ENCODE measurements around the gene LHB.

The LHB gene

DNA sequence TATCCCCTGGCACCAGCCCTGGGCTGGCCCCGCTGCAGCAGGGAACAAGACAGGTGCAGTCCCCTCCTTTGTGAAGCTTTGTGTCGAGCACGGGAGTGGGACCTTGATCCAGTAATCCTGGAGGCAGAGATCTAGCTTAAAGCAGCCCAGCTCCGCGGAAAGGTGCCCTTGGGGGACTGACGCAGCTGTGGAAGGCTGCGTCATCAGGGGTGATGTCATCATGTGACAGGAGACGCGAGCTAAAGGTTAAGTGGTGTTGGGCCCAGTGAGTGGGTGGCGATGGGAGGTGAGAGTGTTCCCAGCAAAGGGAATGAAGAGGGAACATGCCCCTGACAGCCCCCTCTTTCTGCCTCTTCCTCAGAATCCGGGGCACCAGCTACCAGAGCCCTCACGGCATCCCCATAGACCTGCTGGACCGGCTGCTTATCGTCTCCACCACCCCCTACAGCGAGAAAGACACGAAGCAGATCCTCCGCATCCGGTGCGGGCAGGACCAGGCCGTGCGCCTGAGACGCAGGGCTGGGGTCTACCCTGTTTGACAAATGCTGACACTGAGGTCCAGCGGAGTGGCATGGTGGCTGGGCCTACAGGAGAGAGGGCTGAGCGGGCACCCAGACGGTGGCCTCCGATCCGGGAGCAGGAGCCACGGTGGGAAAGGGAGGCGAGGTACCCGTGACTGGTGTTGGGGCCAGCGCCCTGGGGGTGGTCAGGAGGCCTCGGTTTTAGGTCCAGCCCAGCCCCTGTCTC is 2.6 kb downstream of the LHB start:
- no peak for DNase-seq (ENCODE audit: low read depth, low spot score)

DNA sequence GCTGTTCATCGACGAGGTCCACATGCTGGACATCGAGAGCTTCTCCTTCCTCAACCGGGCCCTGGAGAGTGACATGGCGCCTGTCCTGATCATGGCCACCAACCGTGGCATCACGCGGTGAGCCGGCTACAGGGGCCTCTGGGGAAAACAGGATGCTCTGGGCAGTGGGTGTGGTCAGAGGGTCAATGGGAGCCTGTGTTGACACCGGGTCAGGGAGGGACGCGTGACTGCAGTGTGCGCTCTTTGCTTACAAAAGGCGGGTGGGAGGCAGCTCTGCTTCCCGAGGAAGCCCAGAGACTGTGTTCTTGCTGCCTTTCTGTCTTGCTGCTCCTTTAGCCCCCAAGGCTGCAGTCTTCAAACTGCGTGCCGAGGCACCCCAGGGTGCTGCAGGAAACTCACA is 5.7 kb downstream of the LHB start:
- DNase-seq (ENCODE audit: low read depth, low spot score), result no peak

DNA sequence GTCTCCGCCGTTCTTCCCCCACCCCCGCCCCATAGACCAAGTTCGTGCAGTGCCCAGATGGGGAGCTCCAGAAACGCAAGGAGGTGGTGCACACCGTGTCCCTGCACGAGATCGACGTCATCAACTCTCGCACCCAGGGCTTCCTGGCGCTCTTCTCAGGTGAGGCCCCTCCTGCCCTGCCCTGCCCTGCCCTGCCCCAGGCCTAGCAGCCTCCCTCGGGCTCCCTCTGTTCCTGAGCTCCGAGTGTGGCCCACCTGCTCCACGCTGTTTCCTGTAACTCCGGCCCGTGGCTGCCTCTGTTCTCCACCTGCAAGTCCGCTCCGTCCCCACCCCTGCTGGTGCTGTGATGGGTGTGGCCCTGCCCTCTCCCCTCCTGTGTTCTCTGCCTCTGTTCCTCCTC is 6.4 kb downstream of the LHB start:
- no peak for DNase-seq (ENCODE audit: low read depth, low spot score)

DNA sequence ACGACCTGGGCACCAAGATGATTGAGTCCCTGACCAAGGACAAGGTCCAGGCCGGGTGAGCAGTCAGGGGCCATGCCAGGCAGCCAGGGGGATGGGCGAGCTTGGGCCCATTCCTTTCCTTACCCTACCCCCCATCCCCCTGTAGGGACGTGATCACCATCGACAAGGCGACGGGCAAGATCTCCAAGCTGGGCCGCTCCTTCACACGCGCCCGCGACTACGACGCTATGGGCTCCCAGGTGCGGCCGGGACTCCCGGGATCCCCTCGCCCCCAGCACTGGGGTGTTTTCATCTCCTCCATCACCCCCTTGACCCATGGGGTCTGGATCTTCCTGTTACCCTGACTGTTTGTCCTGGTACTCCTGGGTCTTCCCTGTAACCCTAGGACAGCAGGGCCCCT is 7.1 kb downstream of the LHB start:
- DNase-seq (ENCODE audit: low read depth, low spot score), result no peak

DNA sequence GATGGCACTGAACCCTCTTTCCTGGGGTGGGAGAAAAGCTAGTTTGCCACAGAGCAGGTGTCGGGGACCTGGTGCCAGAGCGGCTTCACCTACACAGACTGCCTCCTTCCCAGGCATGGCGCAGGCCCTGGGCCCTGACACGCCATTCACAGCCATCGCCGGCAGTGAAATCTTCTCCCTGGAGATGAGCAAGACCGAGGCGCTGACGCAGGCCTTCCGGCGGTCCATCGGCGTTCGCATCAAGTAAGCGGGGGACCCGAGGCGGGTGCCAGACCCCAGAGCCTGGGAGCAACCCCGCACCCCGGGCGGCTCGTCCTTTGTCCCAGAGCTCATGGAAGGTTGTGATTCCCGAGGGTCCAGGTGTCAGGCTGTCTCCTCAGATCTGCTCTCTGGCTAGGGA is 10.0 kb downstream of the LHB start:
- no peak for DNase-seq (ENCODE audit: low read depth, low spot score)

DNA sequence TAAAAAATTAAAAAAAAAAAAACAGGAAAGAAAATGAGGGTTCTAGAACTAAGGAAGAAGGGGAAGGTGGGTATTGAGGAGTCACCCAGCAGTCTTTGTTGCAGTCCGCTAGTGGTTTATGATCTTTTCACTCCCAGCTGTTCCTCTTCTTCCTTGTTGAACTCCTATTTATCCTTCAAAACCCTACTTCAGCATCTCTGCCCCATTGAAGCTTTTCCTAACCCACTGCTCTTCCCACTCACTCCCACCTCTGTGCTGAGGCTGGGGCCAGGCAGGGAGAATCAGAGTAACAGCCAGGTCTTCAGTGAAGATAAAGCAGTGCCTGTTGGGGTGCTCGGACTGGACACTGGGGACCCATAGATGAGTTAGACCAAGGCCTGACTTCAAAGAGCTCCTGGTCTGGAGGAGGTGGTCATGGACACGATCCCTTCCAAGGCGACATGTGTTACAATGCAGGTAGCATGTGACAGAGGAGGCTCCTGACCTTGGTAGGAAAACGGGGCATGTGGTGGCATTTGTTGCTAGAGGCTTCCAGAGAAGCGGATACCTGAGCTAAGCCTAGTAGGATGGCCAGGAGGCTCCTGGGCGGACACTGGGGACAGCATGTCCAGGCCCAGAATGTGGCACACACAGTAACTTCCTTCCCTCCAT is 11.8 kb downstream of the LHB start:
- no peak for DNase-seq (ENCODE audit: low read depth, low spot score)

DNA sequence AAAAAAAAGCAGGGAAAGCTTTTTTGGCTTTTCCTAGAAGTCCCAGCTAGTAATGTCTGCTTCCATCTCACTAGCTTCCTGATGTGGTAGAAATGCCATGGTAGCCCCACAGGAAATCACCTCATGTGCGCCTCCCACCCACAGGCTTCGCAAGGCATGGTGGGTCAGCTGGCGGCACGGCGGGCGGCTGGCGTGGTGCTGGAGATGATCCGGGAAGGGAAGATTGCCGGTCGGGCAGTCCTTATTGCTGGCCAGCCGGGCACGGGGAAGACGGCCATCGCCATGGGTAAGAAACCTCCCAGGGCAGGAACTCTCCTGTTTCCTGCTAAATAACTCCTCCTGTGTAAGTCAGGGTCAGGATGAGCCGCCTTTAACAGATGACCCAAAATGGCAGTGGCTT is 12.8 kb downstream of the LHB start:
- DNase-seq (ENCODE audit: low read depth, low spot score), result no peak

DNA sequence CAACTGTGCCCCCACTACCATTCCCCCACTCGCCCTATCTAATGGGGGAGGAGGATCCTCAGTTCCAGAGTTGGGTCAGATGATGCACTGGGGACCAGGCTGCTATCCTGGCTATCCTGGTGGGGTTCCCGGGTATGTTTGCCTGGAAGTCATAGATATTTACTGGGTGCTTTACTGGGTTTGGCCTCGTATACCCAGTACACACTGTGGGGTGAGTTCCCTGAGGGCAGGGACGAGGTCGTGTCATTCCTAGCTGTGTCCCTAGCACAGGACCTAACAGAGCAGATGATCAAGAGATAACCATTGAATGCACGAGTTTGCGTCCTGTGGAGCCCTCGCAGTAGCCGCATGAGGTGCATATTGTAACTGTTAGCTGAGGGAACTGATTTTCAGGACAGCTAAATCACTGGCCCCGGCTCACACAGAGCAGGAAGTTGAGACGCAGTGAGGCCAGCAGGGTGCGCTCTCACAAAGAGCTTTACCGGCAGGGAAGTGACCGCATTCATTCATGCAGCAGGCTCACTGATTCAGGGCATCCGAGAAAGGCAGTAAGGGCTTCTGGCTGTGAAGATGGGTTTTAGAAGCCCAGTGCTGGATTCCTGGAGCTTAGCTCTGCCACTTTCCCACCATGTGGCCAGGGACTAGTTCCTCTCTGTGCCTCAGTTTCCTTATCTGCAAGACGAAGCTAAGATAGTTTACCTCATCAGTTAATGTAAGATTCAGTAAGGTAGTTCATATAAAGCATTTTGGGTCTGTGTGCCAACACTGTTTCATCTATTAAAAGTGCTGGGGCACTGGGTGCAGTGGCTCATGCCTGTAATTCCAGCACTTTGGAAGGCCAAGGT is 17.2 kb downstream of the LHB start:
- DNase-seq (ENCODE audit: low read depth, low spot score), result peak; percentile 89

DNA sequence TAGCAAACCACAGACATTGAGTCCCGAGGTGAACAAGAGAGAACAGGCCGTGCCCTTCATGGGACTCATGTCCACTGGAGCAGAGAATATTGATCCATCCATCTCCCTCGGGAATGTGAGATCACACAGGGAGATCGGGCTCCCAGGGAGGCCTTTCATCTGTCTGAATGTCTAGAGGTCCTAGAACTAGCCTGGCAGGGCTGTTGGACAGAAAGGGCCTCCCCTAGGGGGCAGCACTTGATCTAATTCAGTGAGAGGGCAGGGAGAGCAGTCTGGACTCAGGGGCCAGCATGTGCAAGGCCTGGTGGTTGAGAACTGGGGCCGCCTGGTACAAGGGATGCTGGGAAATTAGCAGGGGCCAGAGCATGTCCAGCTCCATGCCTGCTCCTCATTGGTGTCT is 18.9 kb downstream of the LHB start:
- DNase-seq (ENCODE audit: low read depth, low spot score), result peak; percentile 78

DNA sequence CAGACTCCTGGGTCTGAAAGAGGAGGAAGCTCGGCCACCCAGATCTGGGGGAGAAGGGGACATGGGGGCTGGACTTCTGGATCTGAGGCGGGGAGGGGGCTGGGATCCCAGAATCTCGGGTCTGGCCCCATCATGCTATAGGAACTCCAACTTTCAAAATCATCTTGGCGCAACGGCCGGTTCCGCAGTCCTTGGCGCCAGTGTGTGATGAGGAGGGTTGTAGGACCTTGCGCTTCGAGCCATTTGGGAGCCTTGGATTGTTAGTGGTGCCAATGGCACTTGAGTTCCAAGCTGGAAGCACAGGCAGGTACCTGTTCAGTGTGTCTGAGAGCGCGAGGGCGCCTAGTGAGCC is 22.9 kb downstream of the LHB start:
- no peak for DNase-seq (ENCODE audit: low read depth, low spot score)

DNA sequence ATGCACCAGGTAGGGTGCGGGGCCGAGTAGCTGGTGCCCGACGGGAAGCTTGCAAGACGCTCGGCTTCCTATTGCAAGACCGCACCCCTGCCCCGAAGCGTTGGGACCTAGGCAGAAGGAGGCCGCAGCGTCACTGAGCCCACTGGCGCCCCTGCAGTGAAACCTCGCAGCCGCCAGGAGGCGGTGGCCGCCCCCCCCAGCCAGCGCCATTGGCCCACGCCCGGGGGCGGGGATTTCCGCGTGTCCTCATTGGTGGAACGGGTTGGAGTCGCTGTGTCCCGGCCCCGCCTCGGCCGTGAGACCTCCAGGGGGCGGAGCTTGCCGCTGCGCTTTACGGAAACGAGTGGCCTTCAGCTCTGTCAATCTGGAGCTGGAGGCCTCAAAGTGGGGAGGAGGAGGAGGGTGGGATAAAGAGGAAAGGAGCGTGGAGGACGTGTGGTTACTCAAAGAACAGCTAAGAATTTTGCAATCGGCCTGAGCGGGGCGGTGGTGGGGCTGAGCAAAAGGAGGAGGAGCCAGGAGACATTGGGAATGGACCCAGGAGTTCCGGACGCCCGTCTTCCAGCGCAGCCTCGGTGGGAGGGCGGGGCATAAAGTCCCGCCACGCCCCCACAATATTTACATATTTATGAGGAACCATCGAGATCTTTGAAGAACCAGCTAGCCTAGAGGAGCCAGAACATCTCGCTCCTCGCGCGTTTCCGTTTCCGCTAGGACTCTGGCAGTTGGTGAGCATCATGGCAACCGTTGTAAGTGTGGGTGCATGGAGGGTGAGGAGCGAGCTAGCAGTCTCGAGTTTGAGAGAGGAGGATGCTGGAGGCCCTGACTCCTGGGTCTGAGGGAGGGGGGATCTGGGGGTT is 23.5 kb downstream of the LHB start, which contains the start of the genes GYS1 and RUVBL2:
GYS1 (minus strand) TSS at position 135 of the 860 bp plus-strand sequence. CDS start 197 bp downstream, outside the sequence.
RUVBL2 (plus strand) TSS at position 713 of the 860 bp plus-strand sequence; CDS start at position 738, 25 bp downstream.
- DNase-seq (ENCODE audit: low read depth, low spot score), result peak; percentile 100

DNA sequence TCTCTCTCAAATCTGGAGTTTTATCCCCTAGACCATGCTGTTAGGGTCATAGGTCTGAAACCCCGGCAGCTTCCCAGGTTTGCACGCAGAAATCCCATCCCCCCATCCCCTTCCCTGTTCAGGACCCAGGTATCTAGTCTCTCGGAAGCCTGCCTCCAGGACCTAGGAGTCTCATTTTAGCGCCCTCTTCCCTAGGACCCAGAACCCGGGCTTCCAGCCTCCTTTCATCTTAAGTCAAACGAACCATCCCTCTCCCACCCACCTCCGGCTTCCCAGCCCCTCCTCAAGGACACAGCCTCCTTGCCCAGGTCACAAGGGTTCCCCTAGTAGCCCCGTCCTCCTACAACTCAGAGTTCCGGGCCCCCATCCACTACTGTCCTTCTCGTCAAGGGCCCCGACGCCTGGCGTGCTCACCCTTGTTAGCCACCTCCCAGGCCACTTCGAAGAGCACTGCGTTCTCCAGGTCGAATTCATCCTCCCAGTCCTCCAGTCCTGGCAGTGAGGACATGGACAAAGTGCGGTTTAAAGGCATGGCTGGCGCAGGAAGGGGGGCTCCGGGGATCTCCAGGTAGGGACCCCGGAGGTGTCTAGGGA is 24.2 kb downstream of the LHB start:
- peak; percentile 28 for DNase-seq (ENCODE audit: low read depth, low spot score)

DNA sequence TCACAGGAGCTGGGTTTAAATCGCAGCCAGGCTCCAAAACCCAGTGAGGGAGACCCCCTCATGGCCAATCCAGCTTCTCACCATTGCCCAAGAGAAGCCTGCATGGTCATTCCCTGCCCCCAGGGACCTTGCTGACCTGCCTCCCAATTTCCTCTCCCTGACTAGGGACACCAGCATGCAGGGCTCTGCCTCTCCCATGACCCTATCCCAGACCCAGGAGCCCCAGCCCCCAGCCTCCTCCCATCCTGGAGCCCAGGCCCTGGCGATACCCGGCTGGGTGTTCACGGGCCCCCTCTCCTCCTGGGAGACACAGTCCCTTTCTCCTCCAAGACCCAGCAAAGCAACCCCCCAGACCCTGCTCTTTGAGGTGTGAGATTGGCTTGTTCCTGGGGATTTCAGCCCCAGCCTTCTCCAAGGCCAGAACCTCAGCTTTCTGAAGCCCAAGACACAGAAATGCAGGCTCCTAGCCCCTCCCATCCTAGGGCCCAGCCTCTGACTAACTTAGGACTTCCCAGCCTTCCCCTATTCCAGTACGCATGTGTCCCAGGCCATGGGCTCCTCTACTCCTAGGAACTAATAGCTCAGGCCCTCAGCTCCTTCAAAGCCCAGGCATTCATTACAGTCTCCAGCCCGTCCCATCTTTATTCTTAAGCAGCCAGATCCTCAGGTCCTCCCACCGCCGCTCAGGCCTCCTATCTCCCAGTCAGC is 24.9 kb downstream of the LHB start:
- DNase-seq (ENCODE audit: low read depth, low spot score), result peak; percentile 85

DNA sequence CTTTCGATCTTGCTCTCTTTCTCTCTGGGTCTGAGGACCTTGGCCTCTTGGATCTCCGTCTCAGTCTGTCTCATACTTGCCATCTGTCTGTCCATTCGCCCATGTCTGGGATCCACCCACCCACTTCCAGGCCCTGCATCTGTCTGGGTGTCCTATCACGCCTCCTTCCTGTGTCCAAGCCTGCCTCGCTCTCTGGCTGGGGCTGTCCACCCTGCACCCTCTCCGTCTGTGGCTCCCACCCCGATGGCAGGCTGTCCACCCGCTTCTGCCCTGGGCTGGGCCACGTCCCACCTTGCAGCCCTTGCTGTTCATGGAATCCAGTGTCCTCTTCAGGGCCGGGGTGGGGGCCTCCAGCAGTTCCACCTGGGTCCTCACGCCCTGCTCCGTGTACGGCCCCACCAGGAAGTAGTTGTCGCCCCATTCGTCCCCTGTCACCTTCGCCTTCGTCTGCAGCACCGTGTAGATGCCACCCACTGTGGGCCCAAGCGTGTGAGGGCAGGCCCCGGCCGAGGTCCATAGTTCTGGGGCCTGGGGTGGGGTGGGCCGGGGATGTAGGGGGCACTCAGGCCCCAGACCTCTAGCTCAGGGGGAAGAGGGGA is 25.8 kb downstream of the LHB start:
- no peak for DNase-seq (ENCODE audit: low read depth, low spot score)

DNA sequence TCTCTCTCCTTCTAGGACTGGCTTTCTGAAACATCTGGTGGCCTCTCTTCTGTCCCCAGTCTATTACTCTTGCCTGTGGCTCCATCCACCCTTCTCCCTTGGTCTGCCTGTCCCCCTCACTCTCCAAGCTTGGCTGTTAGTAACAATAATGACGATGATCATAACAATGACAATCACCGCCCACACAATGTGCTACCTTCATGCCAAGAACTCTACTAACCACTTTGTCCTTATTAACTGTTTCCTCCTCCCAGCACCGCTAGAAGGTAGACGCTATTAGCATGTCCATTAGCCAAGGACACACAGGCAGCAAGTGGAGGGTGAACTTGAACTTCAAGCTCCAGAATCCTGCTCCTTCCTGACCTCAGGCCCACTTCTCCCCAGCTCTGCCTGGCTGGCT is 26.5 kb downstream of the LHB start:
- no peak for DNase-seq (ENCODE audit: low read depth, low spot score)

DNA sequence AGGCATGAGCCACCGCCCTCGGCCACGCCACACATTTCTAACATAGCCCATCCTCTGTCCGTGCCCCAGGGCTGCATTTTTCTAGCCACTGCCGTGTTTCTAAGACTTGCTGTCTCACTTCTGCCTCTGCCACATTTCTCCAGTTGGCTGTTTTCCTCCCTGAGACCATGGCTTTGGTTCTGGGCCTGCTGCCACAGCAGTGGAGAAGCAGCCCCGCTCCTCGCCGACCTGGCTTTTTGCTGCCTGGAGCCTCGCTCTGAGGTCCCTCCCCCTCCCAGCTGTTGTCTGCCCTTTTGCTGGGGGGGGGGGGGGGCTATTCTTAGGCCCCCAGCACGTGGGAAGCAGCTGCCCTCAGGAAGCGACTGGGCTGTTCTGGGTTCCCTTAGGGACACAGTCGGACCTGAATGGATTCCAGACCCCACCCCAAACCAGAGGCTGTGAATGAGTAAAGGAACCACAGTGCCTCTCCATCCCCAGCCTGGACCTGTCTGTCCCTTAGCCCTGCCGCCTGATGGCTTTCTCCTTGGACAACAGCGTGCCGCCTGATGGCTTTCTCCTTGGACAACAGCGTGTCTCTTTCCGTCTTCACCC is 27.1 kb downstream of the LHB start:
- no peak for DNase-seq (ENCODE audit: low read depth, low spot score)

DNA sequence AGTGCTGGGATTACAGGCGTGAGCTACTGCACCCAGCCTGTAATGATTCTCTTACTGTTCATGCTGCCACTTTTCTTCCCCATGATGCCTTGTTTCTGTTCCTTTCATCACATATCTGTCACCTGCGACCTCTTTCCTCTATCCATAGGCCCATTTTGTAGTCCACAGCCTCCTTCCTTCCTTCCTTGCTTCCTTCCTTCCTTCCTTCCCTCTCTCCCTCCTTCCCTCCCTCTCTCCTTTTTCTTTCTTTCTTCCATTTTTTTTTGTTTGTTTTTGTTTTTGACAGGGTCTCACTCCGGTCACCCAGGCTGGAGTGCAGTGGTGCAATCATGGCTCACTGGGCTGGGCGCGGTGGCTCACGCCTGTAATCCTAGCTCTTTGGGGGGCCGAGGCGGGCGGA is 28.0 kb downstream of the LHB start:
- no peak for DNase-seq (ENCODE audit: low read depth, low spot score)

DNA sequence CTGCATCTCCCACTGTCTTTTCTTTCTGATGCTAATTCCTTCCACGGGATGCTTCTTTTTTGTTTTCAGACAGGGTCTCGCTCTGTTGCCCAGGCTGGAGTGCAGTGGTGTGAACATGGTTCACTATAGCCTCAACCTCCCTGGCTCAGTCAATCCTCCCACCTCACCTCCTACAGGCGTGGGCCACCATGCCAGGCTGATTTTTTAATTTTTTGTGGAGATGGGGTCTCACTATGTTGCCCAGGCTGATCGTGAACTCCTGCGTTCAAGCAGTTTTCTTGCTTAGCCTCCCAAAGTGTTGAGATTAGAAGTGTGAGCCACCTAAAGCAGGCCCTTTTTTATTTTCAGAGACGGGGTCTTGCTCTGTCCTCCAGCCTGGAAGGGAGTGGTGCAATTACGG is 28.6 kb downstream of the LHB start:
- no peak for DNase-seq (ENCODE audit: low read depth, low spot score)

DNA sequence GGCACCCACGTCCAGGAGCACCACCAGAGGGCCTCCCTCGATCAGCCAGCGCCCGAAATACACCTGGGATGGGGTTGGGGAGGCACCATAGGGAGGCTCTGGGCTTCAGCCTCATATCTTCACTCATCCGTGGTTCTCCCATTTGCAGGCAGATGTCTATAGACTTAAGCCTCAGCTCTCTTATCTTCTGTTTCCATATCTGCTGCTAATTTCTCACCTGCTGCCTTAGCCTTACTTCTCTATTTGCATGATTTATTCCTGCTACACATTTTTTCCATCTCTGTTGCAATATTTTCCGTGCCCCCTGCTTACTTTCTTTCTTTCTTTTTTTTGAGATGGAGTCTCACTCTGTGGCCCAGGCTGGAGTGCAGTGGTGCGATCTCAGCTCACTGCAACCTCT is 29.6 kb downstream of the LHB start:
- DNase-seq (ENCODE audit: low read depth, low spot score), result no peak

DNA sequence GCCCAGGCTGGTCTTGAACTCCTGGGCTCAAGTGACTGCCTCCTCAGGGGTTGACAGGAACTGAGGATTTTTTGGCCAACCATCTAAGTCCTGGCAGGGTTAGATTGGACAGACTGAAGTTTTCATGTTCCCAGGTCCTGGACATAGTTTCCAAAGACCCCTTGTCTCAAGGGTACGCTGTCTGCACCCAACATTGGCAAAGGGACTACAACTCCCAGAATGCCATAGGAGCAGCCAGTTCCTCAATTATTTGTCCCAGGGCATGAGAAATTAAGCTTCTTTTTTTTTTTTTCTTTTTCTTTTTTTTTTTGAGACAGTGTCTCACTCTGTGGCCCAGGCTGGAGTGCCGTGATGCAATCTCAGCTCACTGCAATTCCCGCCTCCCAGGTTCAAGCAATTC is 30.7 kb downstream of the LHB start:
- no peak for DNase-seq (ENCODE audit: low read depth, low spot score)

Data from astrocyte of the hippocampus (primary cell).